Stimulated activated naive CD8-positive, alpha-beta T cell treated with anti-CD3 and anti-CD28 coated beads, Interleukin-15, Interleukin-2, amounts not matched to agents 100 ng/mL and 50 ng/mL, for 24 hours (primary cell): ENCODE measurements around the gene EIF4H.
"Not testable (repeated sequence)": the region's sequence is repeated elsewhere in the genome, so short reads cannot be mapped to it uniquely, and the experiment has no call there.

ENCODE experiments used
- H3K27ac Mint-ChIP-seq: one replicate; pipeline ENCODE4 v1.8.0; 2021; ENCODE audit warnings: mild to moderate bottlenecking, mixed read lengths
- H3K27me3 Mint-ChIP-seq: one replicate; pipeline ENCODE4 v1.8.0; 2021; ENCODE audit warnings: mixed read lengths
- H3K36me3 Mint-ChIP-seq: one replicate; pipeline ENCODE4 v1.8.0; 2021; ENCODE audit warnings: low read depth, mixed read lengths
- H3K4me1 Mint-ChIP-seq: one replicate; pipeline ENCODE4 v1.8.0; 2021; ENCODE audit warnings: low read depth, mixed read lengths
- H3K4me3 Mint-ChIP-seq: one replicate; pipeline ENCODE4 v1.8.0; 2021; ENCODE audit warnings: mild to moderate bottlenecking, mixed read lengths
- H3K9me3 Mint-ChIP-seq: one replicate; pipeline ENCODE4 v1.8.0; 2021; ENCODE audit warnings: mixed read lengths

EIF4H gene

DNA sequence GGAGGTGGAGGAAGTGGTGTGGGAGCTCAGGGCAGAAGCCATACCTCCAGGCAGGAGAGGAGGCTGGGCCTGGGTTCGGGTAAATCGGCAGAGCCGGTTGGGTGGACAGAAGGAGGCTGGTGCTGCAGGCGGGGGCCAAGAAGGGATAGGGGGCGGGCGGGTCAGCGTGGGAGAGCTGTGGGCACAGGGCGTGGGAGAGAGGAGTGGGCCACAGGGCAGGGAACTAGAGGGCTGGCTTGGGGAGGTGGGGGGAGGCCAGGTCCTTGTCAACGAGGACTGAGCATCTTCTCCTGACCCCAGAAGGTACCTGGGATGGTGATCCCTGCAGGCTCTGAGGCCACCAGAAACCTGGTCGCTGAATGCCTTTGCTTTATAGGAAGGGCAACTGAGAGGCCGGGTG, 47.6 kb downstream of the EIF4H start:
- peaks cover 20% of the 10 kb centered on the region for H3K4me1 Mint-ChIP-seq
- no peak overlapping the region for H3K4me3 Mint-ChIP-seq
- no peaks in the 10 kb centered on the region for H3K27me3 Mint-ChIP-seq
- no peak overlapping the region for H3K27ac Mint-ChIP-seq
- H3K36me3 Mint-ChIP-seq, result peaks cover 20% of the 10 kb centered on the region
- H3K9me3 Mint-ChIP-seq, result no peaks in the 10 kb centered on the region

DNA sequence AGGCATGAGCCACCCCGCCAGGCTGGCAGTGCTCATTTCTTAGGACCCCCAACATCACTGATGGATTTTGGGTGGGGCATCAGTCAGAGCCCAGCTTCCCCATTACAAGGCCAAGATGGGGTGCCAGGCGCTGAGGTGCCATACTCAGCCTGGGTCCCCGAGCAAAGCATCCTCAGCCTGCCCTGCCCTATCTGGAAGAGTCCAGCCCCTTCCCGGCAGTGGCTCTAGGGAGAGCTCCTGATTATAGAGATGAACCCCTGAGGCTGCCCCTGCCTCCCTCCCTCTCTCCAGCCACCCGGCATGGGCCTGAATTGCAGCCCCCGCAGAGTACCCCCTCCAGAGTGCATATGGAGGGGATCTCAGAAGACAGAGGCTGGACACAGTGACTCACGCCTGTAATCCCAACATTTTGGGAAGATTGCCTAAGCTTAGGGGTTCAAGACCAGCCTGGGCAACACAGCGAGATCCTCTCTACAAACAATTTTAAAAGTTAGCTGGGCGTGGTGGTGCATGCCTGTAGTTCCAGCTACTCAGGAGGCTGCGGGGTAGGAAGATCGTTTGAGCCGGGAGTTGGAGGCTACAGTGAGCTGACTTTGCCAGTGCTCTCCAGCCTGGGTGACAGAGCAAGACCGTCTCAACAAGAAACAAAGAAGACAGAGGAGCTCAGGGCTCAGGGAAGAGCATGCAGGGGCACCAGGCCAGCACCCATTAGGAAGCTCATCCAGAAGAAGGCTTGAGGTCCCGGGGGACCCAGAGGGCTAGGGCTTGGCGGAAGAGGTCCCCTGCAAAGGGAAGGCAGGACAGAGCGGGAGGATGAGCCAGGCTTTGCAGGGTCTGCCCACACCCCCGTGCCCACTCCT, 48.9 kb downstream of the EIF4H start:
- Mint-ChIP-seq H3K27me3 (no peaks in the 10 kb centered on the region), H3K36me3 (peaks cover 18% of the 10 kb centered on the region), H3K27ac (peak overlapping the region; percentile 41), H3K9me3 (no peaks in the 10 kb centered on the region), H3K4me3 (no peak overlapping the region), H3K4me1 (peaks cover 11% of the 10 kb centered on the region)

GRCh38 chr7:74223711-74224510, 49.8 kb downstream of the EIF4H start:
- Mint-ChIP-seq H3K9me3 (no peaks in the 10 kb centered on the region), H3K27me3 (no peaks in the 10 kb centered on the region), H3K27ac (peak overlapping the region; percentile 41), H3K4me3 (no peak overlapping the region), H3K4me1 (peaks cover 9% of the 10 kb centered on the region), H3K36me3 (peaks cover 17% of the 10 kb centered on the region)

DNA sequence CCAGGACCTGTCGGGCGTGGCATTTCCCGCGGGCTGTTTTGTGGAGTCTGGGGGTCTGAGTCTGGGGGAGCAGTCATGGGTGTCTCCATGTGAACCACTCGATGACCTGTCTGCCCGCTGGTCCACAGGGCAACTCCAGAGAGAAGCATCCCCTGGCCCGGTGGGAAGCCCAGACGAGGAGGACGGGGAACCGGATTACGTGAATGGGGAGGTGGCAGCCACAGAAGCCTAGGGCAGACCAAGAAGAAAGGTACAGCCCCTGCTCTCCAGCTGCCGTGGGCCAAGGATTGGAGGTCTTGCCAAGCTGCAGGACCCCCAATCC, 50.3 kb downstream of the EIF4H start:
- peaks cover 13% of the 10 kb centered on the region for H3K4me1 Mint-ChIP-seq

GRCh38 chr7:74224907-74225306, 50.8 kb downstream of the EIF4H start:
- Mint-ChIP-seq H3K4me1 (peaks cover 15% of the 10 kb centered on the region), H3K36me3 (peaks cover 25% of the 10 kb centered on the region)
- not testable (repeated sequence) for H3K9me3 Mint-ChIP-seq, H3K27me3 Mint-ChIP-seq, H3K27ac Mint-ChIP-seq, H3K4me3 Mint-ChIP-seq

More for the DNA sequence above, 50.3 kb downstream of the EIF4H start:
- H3K4me3 Mint-ChIP-seq, result no peak overlapping the region
- no peak overlapping the region for H3K27ac Mint-ChIP-seq
- no peaks in the 10 kb centered on the region for H3K9me3 Mint-ChIP-seq
- H3K27me3 Mint-ChIP-seq, result no peaks in the 10 kb centered on the region
- H3K36me3 Mint-ChIP-seq, result peaks cover 23% of the 10 kb centered on the region

GRCh38 chr7:74225400-74225799, 51.2 kb downstream of the EIF4H start:
- peaks cover 15% of the 10 kb centered on the region for H3K4me1 Mint-ChIP-seq
- H3K36me3 Mint-ChIP-seq, result peaks cover 28% of the 10 kb centered on the region

GRCh38 chr7:74226633-74227032, 52.5 kb downstream of the EIF4H start:
- peak overlapping the region; percentile 78 for H3K27ac Mint-ChIP-seq
- H3K36me3 Mint-ChIP-seq, result peaks cover 41% of the 10 kb centered on the region
- no peaks in the 10 kb centered on the region for H3K27me3 Mint-ChIP-seq
- H3K9me3 Mint-ChIP-seq, result no peaks in the 10 kb centered on the region
- H3K4me3 Mint-ChIP-seq, result no peak overlapping the region
- H3K4me1 Mint-ChIP-seq, result peaks cover 21% of the 10 kb centered on the region

More at GRCh38 chr7:74225400-74225799, 51.2 kb downstream of the EIF4H start:
- H3K27me3 Mint-ChIP-seq, result no peaks in the 10 kb centered on the region
- no peak overlapping the region for H3K27ac Mint-ChIP-seq
- no peaks in the 10 kb centered on the region for H3K9me3 Mint-ChIP-seq
- H3K4me3 Mint-ChIP-seq, result no peak overlapping the region

DNA sequence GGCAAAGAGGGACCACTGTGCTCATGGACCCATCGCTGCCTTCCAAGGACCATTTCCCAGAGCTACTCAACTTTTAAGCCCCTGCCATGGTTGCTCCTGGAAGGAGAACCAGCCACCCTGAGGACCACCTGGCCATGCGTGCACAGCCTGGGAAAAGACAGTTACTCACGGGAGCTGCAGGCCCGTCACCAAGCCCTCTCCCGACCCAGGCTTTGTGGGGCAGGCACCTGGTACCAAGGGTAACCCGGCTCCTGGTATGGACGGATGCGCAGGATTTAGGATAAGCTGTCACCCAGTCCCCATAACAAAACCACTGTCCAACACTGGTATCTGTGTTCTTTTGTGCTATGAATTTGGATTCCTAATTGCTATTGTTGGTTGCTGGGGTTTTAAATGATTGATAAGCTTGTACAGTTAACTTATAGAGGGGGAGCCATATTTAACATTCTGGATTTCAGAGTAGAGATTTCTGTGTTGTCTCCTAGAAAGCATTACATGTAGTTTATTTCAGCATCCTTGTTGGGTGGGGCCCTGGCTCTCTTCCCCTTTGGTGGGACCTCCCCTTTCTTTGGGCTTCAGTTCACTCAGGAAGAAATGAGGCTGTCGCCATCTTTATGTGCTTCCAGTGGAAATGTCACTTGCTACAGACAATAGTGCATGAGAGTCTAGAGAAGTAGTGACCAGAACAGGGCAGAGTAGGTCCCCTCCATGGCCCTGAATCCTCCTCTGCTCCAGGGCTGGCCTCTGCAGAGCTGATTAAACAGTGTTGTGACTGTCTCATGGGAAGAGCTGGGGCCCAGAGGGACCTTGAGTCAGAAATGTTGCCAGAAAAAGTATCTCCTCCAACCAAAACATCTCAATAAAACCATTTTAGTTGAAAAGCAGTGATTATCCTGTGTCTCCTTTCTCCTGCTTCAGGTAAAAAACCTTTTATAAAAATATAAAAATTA, 55.1 kb downstream of the EIF4H start:
- Mint-ChIP-seq H3K27ac (peak overlapping the region; percentile 19), H3K27me3 (no peaks in the 10 kb centered on the region), H3K4me1 (peaks cover 21% of the 10 kb centered on the region), H3K9me3 (no peaks in the 10 kb centered on the region), H3K4me3 (no peak overlapping the region), H3K36me3 (peaks cover 51% of the 10 kb centered on the region)

GRCh38 chr7:74230446-74231231, 56.5 kb downstream of the EIF4H start:
- H3K4me1 Mint-ChIP-seq, result peaks cover 30% of the 10 kb centered on the region
- H3K36me3 Mint-ChIP-seq, result peaks cover 58% of the 10 kb centered on the region
- peak overlapping the region; percentile 70 for H3K27ac Mint-ChIP-seq
- no peaks in the 10 kb centered on the region for H3K27me3 Mint-ChIP-seq
- no peaks in the 10 kb centered on the region for H3K9me3 Mint-ChIP-seq
- peak overlapping the region; percentile 13 for H3K4me3 Mint-ChIP-seq

- Mint-ChIP-seq H3K9me3 (no peaks in the 10 kb centered on the region), H3K27me3 (no peaks in the 10 kb centered on the region), H3K4me1 (peaks cover 31% of the 10 kb centered on the region), H3K27ac (peak overlapping the region; percentile 70), H3K36me3 (peaks cover 63% of the 10 kb centered on the region), H3K4me3 (peak overlapping the region; percentile 13)
Measured at GRCh38 chr7:74231232-74231590, 57.1 kb downstream of the EIF4H start.

DNA sequence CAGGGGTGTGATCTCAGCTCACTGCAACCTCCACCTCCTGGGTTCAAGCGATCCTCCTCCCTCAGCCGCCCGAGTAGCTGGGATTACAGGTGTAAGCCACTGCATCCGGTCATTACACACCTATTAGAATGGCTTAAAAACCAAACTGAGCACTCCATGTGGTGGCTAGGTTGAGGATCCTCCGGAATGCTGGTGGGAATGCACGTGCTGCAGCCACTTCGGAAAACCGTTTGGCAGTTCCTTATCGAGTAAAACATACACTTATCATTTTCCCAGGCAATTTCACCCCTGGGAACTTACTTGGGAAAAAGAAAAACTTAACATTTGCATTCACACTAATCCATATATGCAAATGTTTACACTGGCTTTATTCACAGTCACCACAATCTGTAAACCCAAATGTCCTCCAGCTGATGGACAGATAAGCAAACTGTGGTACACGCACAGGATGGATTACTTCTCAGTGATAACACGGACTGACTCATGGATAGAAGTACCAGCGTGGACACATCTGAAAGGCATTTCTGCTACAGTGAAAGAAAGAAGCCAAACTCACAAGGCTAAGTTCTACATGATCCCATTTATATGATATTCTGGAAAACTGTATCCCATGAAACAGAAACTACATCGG, 59.6 kb downstream of the EIF4H start:
- H3K36me3 Mint-ChIP-seq, result peaks cover 71% of the 10 kb centered on the region
- peaks cover 21% of the 10 kb centered on the region for H3K4me1 Mint-ChIP-seq
- no peaks in the 10 kb centered on the region for H3K27me3 Mint-ChIP-seq
- no peak overlapping the region for H3K27ac Mint-ChIP-seq
- H3K4me3 Mint-ChIP-seq, result no peak overlapping the region
- H3K9me3 Mint-ChIP-seq, result no peaks in the 10 kb centered on the region

- H3K4me1 Mint-ChIP-seq, result peaks cover 16% of the 10 kb centered on the region
- no peak overlapping the region for H3K27ac Mint-ChIP-seq
- peaks cover 61% of the 10 kb centered on the region for H3K36me3 Mint-ChIP-seq
- no peaks in the 10 kb centered on the region for H3K9me3 Mint-ChIP-seq
- no peaks in the 10 kb centered on the region for H3K27me3 Mint-ChIP-seq
- no peak overlapping the region for H3K4me3 Mint-ChIP-seq
Measured at GRCh38 chr7:74235518-74236268, 61.5 kb downstream of the EIF4H start.

DNA sequence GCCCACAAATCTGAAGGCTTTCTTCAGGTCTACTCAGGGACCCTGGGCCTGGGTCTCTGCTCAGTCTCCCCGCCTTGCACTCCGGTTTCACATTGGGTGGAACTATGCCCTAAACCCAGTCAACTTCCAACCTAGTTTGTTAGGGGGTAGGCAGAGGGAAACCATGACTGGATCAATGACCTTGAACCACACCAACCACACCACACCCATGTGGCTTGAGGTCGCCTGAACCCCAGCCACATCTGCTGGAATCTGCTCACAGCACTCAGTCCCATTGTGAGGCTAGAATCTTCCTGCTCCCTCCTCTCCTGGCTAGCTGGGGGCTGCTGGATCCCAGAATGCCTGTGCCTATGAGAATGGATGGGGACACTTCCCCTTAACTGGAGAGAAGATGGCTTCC, 62.1 kb downstream of the EIF4H start:
- Mint-ChIP-seq H3K27me3 (no peaks in the 10 kb centered on the region), H3K4me3 (no peak overlapping the region), H3K27ac (no peak overlapping the region), H3K9me3 (no peaks in the 10 kb centered on the region), H3K4me1 (peaks cover 12% of the 10 kb centered on the region), H3K36me3 (peaks cover 58% of the 10 kb centered on the region)
